Chondrocyte (in vitro differentiated cells): ENCODE data around the gene RRP1B. TPM values are rescaled to one million over a fixed set of nuclear protein-coding genes. Genes with fewer than 3 reads are reported as not detected.
"Not testable (repeated sequence)": the region's sequence is repeated elsewhere in the genome, so short reads cannot be mapped to it uniquely, and the experiment has no call there.

Experiments used
- DNase-seq: peaks from one replicate; pipeline ENCODE4 v3.0.0; 2021; ENCODE audit warnings: mixed read lengths, low spot score
- H3K27ac Mint-ChIP-seq: one replicate; pipeline ENCODE4 v1.8.0; 2021; ENCODE audit warnings: mild to moderate bottlenecking, moderate library complexity, mixed read lengths; ENCODE audit not compliant: unreplicated experiment
- H3K27me3 Mint-ChIP-seq: 2 replicates; pipeline ENCODE4 v1.8.0; 2021; ENCODE audit warnings: low read depth, mixed read lengths
- H3K36me3 Mint-ChIP-seq: 2 replicates; pipeline ENCODE4 v1.8.0; 2021; ENCODE audit warnings: low read depth, mixed read lengths
- H3K4me1 Mint-ChIP-seq: 2 replicates; pipeline ENCODE4 v1.8.0; 2021; ENCODE audit warnings: low read depth, mild to moderate bottlenecking, mixed read lengths
- H3K4me3 Mint-ChIP-seq: one replicate; pipeline ENCODE4 v1.8.0; 2021; ENCODE audit warnings: mild to moderate bottlenecking, moderate library complexity, mixed read lengths; ENCODE audit not compliant: unreplicated experiment
- H3K9me3 Mint-ChIP-seq: 2 replicates; pipeline ENCODE4 v1.8.0; 2021; ENCODE audit warnings: low read depth, mixed read lengths
- total RNA-seq: library from RNA; stranded (reverse); gene quantifications from 3 replicates; pipeline ENCODE4 v1.2.1, GENCODE V29; 2021
- TF ChIP-seq, protein P1 (sequence below): fragments of 200-600 bp; sonication (generic); IDR thresholded peaks from 2 replicates; pipeline ENCODE4 v1.5.0; 2021; ENCODE audit warnings: antibody characterized with exemption, mild to moderate bottlenecking, moderate library complexity

RRP1B gene
- total RNA-seq, 1 donor from 2014 or later, result 24.5 TPM

DNA sequence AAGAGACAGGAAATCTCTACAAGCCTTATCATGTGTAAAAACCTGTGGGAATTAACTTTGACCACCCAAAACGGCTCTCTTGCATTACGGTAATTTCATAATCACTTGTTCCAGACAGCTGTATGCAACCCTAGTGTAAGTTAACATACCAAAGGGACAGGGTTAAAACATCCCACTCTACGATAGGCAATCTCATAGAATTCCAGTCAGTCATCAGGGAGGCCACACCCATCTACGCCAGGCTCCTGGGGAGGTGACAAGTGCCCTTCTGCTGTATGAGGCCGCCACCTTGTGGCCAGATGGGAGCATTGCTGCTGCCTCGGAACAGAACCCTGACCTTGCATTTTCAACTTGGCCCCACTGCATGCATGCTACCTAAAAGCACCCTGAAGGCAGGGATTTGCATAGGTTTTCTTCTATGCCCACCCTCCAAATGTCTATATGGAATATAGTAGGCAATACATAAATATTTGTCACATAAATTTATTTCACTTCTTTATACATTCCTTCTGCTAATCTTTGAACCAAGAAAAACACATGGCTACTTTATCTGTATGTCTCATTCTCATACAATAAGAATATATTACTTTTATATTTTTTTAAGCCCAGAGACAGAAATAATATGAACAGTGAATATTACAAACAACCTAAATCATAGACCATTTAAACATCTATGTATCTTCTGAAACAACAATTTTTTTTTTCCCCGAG lies 12.7 kb upstream of the RRP1B start:
- no peak for DNase-seq
- Mint-ChIP-seq H3K36me3 (no peaks in the 10 kb centered on the region), H3K27me3 (no peaks in the 10 kb centered on the region), H3K4me3 (no peak overlapping the region), H3K4me1 (peaks cover 32% of the 10 kb centered on the region), H3K27ac (peak overlapping the region; percentile 71), H3K9me3 (no peaks in the 10 kb centered on the region)
- TF ChIP-seq, protein P1, sequence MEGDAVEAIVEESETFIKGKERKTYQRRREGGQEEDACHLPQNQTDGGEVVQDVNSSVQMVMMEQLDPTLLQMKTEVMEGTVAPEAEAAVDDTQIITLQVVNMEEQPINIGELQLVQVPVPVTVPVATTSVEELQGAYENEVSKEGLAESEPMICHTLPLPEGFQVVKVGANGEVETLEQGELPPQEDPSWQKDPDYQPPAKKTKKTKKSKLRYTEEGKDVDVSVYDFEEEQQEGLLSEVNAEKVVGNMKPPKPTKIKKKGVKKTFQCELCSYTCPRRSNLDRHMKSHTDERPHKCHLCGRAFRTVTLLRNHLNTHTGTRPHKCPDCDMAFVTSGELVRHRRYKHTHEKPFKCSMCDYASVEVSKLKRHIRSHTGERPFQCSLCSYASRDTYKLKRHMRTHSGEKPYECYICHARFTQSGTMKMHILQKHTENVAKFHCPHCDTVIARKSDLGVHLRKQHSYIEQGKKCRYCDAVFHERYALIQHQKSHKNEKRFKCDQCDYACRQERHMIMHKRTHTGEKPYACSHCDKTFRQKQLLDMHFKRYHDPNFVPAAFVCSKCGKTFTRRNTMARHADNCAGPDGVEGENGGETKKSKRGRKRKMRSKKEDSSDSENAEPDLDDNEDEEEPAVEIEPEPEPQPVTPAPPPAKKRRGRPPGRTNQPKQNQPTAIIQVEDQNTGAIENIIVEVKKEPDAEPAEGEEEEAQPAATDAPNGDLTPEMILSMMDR, result peak; percentile 98

DNA sequence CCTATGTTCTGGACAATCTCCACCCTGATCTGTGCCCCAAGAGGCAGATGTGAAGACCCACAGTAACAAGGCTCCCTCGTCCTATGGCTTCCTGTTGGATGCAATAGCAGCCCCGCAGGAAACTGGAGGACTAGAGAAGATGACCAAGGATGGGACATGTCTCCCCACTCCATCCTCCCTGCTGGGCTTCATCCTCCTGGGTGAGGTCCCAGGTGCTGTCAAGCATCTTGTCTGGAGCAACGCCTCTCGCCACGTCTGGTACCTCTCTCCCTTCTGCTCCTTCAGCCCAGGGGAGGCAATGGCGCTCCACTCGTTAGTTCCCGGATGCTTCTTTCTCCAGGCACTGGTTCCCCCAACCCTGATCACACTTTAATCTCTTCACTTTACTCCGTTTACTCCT lies 11.2 kb upstream of the RRP1B start:
- no peak for DNase-seq
- TF ChIP-seq, protein P1, result no peak
- H3K36me3 Mint-ChIP-seq, result no peaks in the 10 kb centered on the region
- H3K4me1 Mint-ChIP-seq, result peaks cover 32% of the 10 kb centered on the region
- H3K27ac Mint-ChIP-seq, result no peak overlapping the region
- H3K9me3 Mint-ChIP-seq, result no peaks in the 10 kb centered on the region
- H3K4me3 Mint-ChIP-seq, result no peak overlapping the region
- H3K27me3 Mint-ChIP-seq, result no peaks in the 10 kb centered on the region

DNA sequence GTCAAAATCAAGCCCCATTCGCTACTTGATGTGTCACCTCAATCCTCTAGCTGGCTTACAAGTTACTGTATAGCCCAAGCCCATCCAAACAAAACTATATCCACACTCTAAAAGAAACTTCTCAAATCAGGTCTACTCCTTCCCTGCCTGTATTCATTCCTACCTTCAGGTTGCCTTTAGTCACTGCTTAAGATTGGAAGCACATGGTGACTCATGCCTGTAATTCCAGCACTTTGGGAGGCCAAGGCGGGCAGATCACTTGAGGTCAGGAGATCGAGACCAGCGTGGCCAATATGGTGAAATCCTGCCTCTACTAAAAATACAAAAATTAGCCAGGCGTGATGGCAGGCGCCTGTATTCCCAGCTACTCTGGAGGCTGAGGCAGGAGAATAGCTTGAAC lies 7.4 kb upstream of the RRP1B start:
- not testable (repeated sequence) for H3K36me3 Mint-ChIP-seq, H3K27ac Mint-ChIP-seq, DNase-seq

DNA sequence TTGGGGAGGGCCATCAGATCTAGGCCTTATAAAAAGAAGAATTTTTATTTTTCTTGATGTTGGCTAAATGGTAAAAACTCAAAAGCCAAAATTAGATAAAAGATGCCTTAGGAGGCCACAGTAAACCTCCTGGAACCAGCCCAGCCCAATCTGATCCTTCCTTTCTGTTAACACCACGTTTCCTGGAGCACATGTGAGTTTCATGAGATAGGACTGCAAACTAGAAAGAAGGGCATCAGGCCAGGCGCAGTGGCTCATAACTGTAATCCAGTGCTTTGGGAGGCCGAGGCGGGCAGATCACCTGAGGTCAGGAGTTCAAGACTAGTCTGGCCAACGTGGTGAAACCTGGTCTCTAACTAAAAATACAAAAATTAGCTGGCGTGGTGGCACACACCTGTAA lies 6.7 kb upstream of the RRP1B start:
- H3K4me3 Mint-ChIP-seq, result no peak overlapping the region
- no peaks in the 10 kb centered on the region for H3K27me3 Mint-ChIP-seq
- no peak for DNase-seq
- H3K27ac Mint-ChIP-seq, result no peak overlapping the region
- H3K36me3 Mint-ChIP-seq, result no peaks in the 10 kb centered on the region
- no peaks in the 10 kb centered on the region for H3K9me3 Mint-ChIP-seq
- TF ChIP-seq, protein P1, result no peak
- no peaks in the 10 kb centered on the region for H3K4me1 Mint-ChIP-seq

More for the DNA sequence above, 7.4 kb upstream of the RRP1B start:
- H3K27me3 Mint-ChIP-seq, H3K4me1 Mint-ChIP-seq, H3K9me3 Mint-ChIP-seq, H3K4me3 Mint-ChIP-seq: not testable (repeated sequence)

DNA sequence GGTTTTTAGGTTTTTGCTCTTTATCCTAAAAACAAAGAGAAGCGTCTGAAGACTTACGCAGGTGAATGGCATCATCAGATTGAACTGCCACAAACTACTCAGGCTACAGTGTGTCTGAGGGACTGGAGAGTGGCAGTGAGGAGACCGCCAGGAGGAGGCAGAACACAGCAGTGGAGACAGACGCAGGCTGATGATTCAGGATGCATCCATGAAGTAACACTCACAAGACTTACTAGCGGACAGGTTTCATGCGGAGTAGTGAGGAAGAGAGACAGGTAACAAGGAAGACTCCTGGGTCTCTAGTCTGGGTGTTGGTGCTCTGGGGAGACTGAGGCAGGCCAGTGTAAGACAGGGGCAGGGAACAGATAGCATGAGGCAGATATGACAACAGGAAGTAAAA lies 5.7 kb upstream of the RRP1B start:
- Mint-ChIP-seq H3K9me3 (no peaks in the 10 kb centered on the region), H3K36me3 (no peaks in the 10 kb centered on the region), H3K4me1 (no peaks in the 10 kb centered on the region), H3K27me3 (no peaks in the 10 kb centered on the region), H3K4me3 (no peak overlapping the region), H3K27ac (no peak overlapping the region)
- TF ChIP-seq, protein P1, result no peak
- no peak for DNase-seq
